Endothelial cell of umbilical vein (primary cell): ENCODE measurements around the gene PRIM2. TPM values are rescaled to one million over a fixed set of nuclear protein-coding genes. Genes with fewer than 3 reads are reported as not detected.

ENCODE experiments used
- BruUV-seq: library from RNA; stranded (reverse); fragments of 400-500 nt; replicated peaks from 2 replicates; lab custom pipeline; 2021; lab: Mats Ljungman, UMichigan
- CTCF ChIA-PET: fragments of 300-600, 350-600 bp; sonication (Branson Sonifier 250); formaldehyde crosslinking; loops from one replicate; lab custom pipeline; 2021; ENCODE audit warnings: antibody characterized with exemption, inconsistent platforms; lab: Charles Lee
- POLR2A ChIA-PET: fragments of 300-600, 350-600 bp; sonication (Branson Sonifier 250); formaldehyde crosslinking; loops from one replicate; lab custom pipeline; 2021; ENCODE audit warnings: antibody characterized with exemption, inconsistent platforms; lab: Charles Lee
- DNase-seq: peaks from one replicate; pipeline ENCODE4 v3.0.0-alpha.2; 2011; ENCODE audit warnings: low read depth, low spot score
- FAIRE-seq: peaks from 2 replicates; lab custom pipeline; 2011; peaks lifted over from hg19 to GRCh38; lab: Jason Lieb, UNC
- H2AFZ ChIP-seq: 2 replicates; pipeline ENCODE4 v1.6.0; 2012; ENCODE audit warnings: low read depth, low read length, control low read depth, inconsistent platforms
- H3K27ac ChIP-seq: 2 replicates; pipeline ENCODE4 v1.5.1; 2011; ENCODE audit warnings: low read depth, mild to moderate bottlenecking, control low read depth, low read length, moderate library complexity; ENCODE audit not compliant: insufficient read depth
- H3K27me3 ChIP-seq, 2 experiments: 2 replicates each; pipeline versions ENCODE4 v1.6.0 to v1.6.1; 2011; ENCODE audit warnings: low read length in 2 of 2, mixed read lengths in 1 of 2; ENCODE audit not compliant: control insufficient read depth in 2 of 2, insufficient read depth in 2 of 2
- H3K36me3 ChIP-seq, 2 experiments: 2 replicates in 1 of 2; 3 replicates in 1 of 2; pipeline ENCODE4 v1.5.1; 2011; ENCODE audit warnings: low read length in 2 of 2, mild to moderate bottlenecking in 1 of 2, moderate library complexity in 1 of 2; ENCODE audit not compliant: control insufficient read depth in 2 of 2, insufficient read depth in 2 of 2; ENCODE audit errors: extremely low read depth in 1 of 2
- H3K4me1 ChIP-seq: 3 replicates; pipeline ENCODE4 v1.5.1; 2011; ENCODE audit warnings: mild to moderate bottlenecking, low read length; ENCODE audit not compliant: control insufficient read depth, insufficient read depth; ENCODE audit errors: extremely low read depth
- H3K4me2 ChIP-seq: 2 replicates; pipeline ENCODE4 v1.6.1; 2011; ENCODE audit warnings: low read length, control low read depth, mixed read lengths; ENCODE audit not compliant: insufficient read depth
- H3K4me3 ChIP-seq, 3 experiments: fragments of 200-600 bp in 1 of 3; sonication (generic), shearing (Covaris generic) in 1 of 3; replicated peaks in 1 of 3; 2 replicates each; pipeline ENCODE4 v1.5.1; 2011 to 2016; ENCODE audit warnings: control low read depth in 3 of 3, low read length in 3 of 3, mild to moderate bottlenecking in 2 of 3, inconsistent platforms in 1 of 3, low read depth in 1 of 3, moderate library complexity in 1 of 3; ENCODE audit not compliant: insufficient read depth in 1 of 3
- H3K79me2 ChIP-seq: 2 replicates; pipeline ENCODE4 v1.6.0; 2012; ENCODE audit warnings: low read length, inconsistent platforms; ENCODE audit not compliant: control insufficient read depth, insufficient read depth
- H3K9ac ChIP-seq: replicated peaks from 2 replicates; pipeline ENCODE3; 2011; ENCODE audit warnings: low read length, control low read depth; ENCODE audit not compliant: insufficient read depth; ENCODE audit errors: extremely low read depth
- H3K9me1 ChIP-seq: replicated peaks from 3 replicates; pipeline ENCODE4 v1.6.0; 2011; ENCODE audit warnings: mild to moderate bottlenecking, low read length; ENCODE audit not compliant: control insufficient read depth, insufficient read depth; ENCODE audit errors: extremely low read depth
- H3K9me3 ChIP-seq: replicated peaks from 2 replicates; pipeline ENCODE4 v1.5.1; 2012; ENCODE audit warnings: low read length, inconsistent platforms; ENCODE audit not compliant: control insufficient read depth, insufficient read depth
- H4K20me1 ChIP-seq: replicated peaks from 2 replicates; pipeline ENCODE3; 2011; ENCODE audit warnings: mild to moderate bottlenecking, low read length; ENCODE audit not compliant: control insufficient read depth, insufficient read depth; ENCODE audit errors: extremely low read depth
- CTCF ChIP-seq, 2 donors: IDR thresholded peaks; 1 replicate in 1 of 2; 2 replicates in 1 of 2; pipeline ENCODE4 v1.5.1; 2011; ENCODE audit warnings: low read length in 2 of 2, mild to moderate bottlenecking in 2 of 2, moderate library complexity in 2 of 2, control low read depth in 1 of 2, inconsistent platforms in 1 of 2, low read depth in 1 of 2; ENCODE audit not compliant: insufficient read depth in 1 of 2; ENCODE audit errors: extremely low read depth in 1 of 2
- EZH2 ChIP-seq: IDR thresholded peaks from 2 replicates; pipeline ENCODE4 v1.6.1; 2012; ENCODE audit warnings: borderline replicate concordance, low read depth, mild to moderate bottlenecking, moderate library complexity, low read length, inconsistent platforms; ENCODE audit not compliant: severe bottlenecking
- FOS ChIP-seq: IDR thresholded peaks from 2 replicates; pipeline ENCODE4 v1.6.1; 2011; ENCODE audit warnings: mild to moderate bottlenecking, low read length, moderate library complexity, borderline replicate concordance; ENCODE audit not compliant: insufficient read depth
- GATA2 ChIP-seq: IDR thresholded peaks from 2 replicates; pipeline ENCODE4 v1.7.0; 2011; ENCODE audit warnings: low read depth, mild to moderate bottlenecking, moderate library complexity, mixed read lengths, low read length; ENCODE audit not compliant: insufficient read length, insufficient read depth
- JUN ChIP-seq: IDR thresholded peaks from 2 replicates; pipeline ENCODE4 v1.6.1; 2011; ENCODE audit warnings: borderline replicate concordance, low read depth; ENCODE audit not compliant: insufficient read length, insufficient read depth
- MAX ChIP-seq: IDR thresholded peaks from 2 replicates; pipeline ENCODE4 v1.6.1; 2011; ENCODE audit not compliant: insufficient read depth, insufficient read length
- MYC ChIP-seq: IDR thresholded peaks from one replicate; pipeline ENCODE4 v1.6.1; 2011; ENCODE audit warnings: mild to moderate bottlenecking, low read depth, low read length
- POLR2A ChIP-seq: IDR thresholded peaks from 2 replicates; pipeline ENCODE4 v1.6.1; 2012; ENCODE audit warnings: low read depth, mild to moderate bottlenecking, control low read depth, low read length
- POLR2AphosphoS5 ChIP-seq: IDR thresholded peaks from 2 replicates; pipeline ENCODE4 v1.6.1; 2012; ENCODE audit warnings: low read depth, mild to moderate bottlenecking, control low read depth, low read length, moderate library complexity; ENCODE audit not compliant: insufficient read depth
- dilution Hi-C: fragments of 300-500 bp; cut with MboI; formaldehyde crosslinking; loops from one replicate; pipeline ENCODE4 v1.15.0; 2019; ENCODE audit warnings: low sequenced_read_pairs; ENCODE audit not compliant: extremely low pct_ligation_motif_present
- intact Hi-C: fragments of 100-400 bp; cut with micrococcal nuclease; formaldehyde crosslinking; loops from one replicate; pipeline ENCODE4 v1.10.0; 2022
- polyA plus RNA-seq, 4 experiments: library from polyadenylated mRNA; depleted of rRNA in 3 of 4; stranded (reverse) in 3 of 4; unstranded in 1 of 4; fragments of >200 nt; gene quantifications; 2 replicates each; pipeline versions ENCODE4 v1.2.1 to v1.2.3, GENCODE V29; 2011 to 2012; ENCODE audit warnings: missing spikeins in 1 of 4
- total RNA-seq: library from RNA; stranded (reverse); gene quantifications from 2 replicates; pipeline ENCODE4 v1.2.3, GENCODE V29; 2021

Gene PRIM2
- total and polyA plus RNA-seq, 2 donors (not counting 3 experiments of a cell fraction or from before 2014, with no cell fraction given), result 5.3 to 21.0 TPM

GRCh38 chr6:57303931-57304681, 13.3 kb upstream of the PRIM2 start:
- no TSS peak for BruUV-seq
- no peaks in the 10 kb centered on the region for H3K9me3 ChIP-seq
- H3K36me3 ChIP-seq, result no peaks in the 10 kb centered on the region
- intact Hi-C loops (no loop called here), dilution Hi-C loops (loop anchor here (25.0 kb wide), 1 partner anchor 692 kb away; no protein-coding TSS in a partner anchor)
- no peaks in the 10 kb centered on the region for H3K9me1 ChIP-seq
- FAIRE-seq (no peak), DNase-seq (no peak)
- H3K4me2 ChIP-seq, result no peak overlapping the region
- no peak overlapping the region for H3K9ac ChIP-seq
- H4K20me1 ChIP-seq, result no peaks in the 10 kb centered on the region
- no peak for TF ChIP-seq MAX
- TF ChIP-seq GATA2, result no peak
- no peak for TF ChIP-seq CTCF (IDR thresholded peaks at IDR 0.05; ENCODE audit: extremely low read depth in 1 of 2, insufficient read depth in 1 of 2, low read depth in 1 of 2, low read length in 2 of 2)
- no peak for TF ChIP-seq POLR2A
- TF ChIP-seq MYC, result no peak
- TF ChIP-seq POLR2AphosphoS5, result no peak
- TF ChIP-seq JUN, result no peak
- TF ChIP-seq FOS, result no peak
- no peak for TF ChIP-seq EZH2
- CTCF ChIA-PET, result interaction anchor here (1.4 kb wide), 1 partner anchor 10 kb away, joined by 5 read pairs; no protein-coding TSS in a partner anchor
- no peaks in the 10 kb centered on the region for H3K4me1 ChIP-seq
- H3K4me3 ChIP-seq, result no peak overlapping the region
- peaks cover 0 to 3% of the 10 kb centered on the region in 2 experiments for H3K27me3 ChIP-seq
- H3K79me2 ChIP-seq, result no peaks in the 10 kb centered on the region
- no peak overlapping the region for H2AFZ ChIP-seq
- POLR2A ChIA-PET, result no interaction called here
- no peak overlapping the region for H3K27ac ChIP-seq
